Smooth muscle cell (in vitro differentiated cells): Measurements from ENCODE around the gene DNM3. TPM values are rescaled to one million over a fixed set of nuclear protein-coding genes. Genes with fewer than 3 reads are reported as not detected.
A peak's percentile ranks its signal among the peaks of the same experiment; 100 is the strongest.

ENCODE experiments used
- DNase-seq: peaks from one replicate; lab custom pipeline; 2025; ENCODE audit not compliant: unreplicated experiment; lab: John Stamatoyannopoulos, UW
- H2AFZ ChIP-seq: fragments of 200-600 bp; sonication (generic); 2 replicates; pipeline ENCODE4 v1.6.0; 2016; ENCODE audit warnings: antibody characterized with exemption, low read depth, mild to moderate bottlenecking
- H3F3A ChIP-seq: fragments of 200-600 bp; sonication (generic); 2 replicates; pipeline ENCODE4 v1.6.0; 2017; ENCODE audit warnings: antibody characterized with exemption, low read depth
- H3K27ac ChIP-seq: fragments of 200-600 bp; sonication (generic); 2 replicates; pipeline ENCODE4 v1.5.1; 2016; ENCODE audit warnings: low read depth, mild to moderate bottlenecking
- H3K27me3 ChIP-seq: fragments of 200-600 bp; sonication (generic); 2 replicates; pipeline ENCODE4 v1.6.1; 2016; ENCODE audit warnings: low read depth, mild to moderate bottlenecking
- H3K36me3 ChIP-seq: fragments of 200-600 bp; sonication (generic); 2 replicates; pipeline ENCODE4 v1.5.1; 2016; ENCODE audit warnings: low read depth
- H3K4me1 ChIP-seq: fragments of 200-600 bp; sonication (generic); 2 replicates; pipeline ENCODE4 v1.5.1; 2016; ENCODE audit warnings: low read depth
- H3K4me2 ChIP-seq: fragments of 200-600 bp; sonication (generic); 2 replicates; pipeline ENCODE4 v1.6.0; 2016; ENCODE audit warnings: mild to moderate bottlenecking
- H3K4me3 ChIP-seq: fragments of 200-600 bp; sonication (generic); 2 replicates; pipeline ENCODE4 v1.5.1; 2016; ENCODE audit warnings: mild to moderate bottlenecking
- H3K79me2 ChIP-seq: fragments of 200-600 bp; sonication (generic); 2 replicates; pipeline ENCODE4 v1.6.0; 2016; ENCODE audit warnings: low read depth, mild to moderate bottlenecking
- H3K9ac ChIP-seq: fragments of 200-600 bp; sonication (generic); 2 replicates; pipeline ENCODE4 v1.6.0; 2016; ENCODE audit warnings: low read depth
- H3K9me3 ChIP-seq: fragments of 200-600 bp; sonication (generic); replicated peaks from 2 replicates; pipeline ENCODE4 v1.5.1; 2016; ENCODE audit warnings: low read depth
- H4K20me1 ChIP-seq: fragments of 200-600 bp; sonication (generic); 2 replicates; pipeline ENCODE4 v1.6.0; 2016; ENCODE audit warnings: low read depth
- WGBS: methylation state at CpG from one replicate; pipeline ENCODE4 v1.1.7; 2016; ENCODE audit warnings: low lambda C conversion rate; 5-methylcytosine and 5-hydroxymethylcytosine counted together
- polyA plus RNA-seq: library from polyadenylated mRNA; unstranded; fragments of >200 nt; fragmentation: Nextera tagmentation; extraction: Ambion mirVana; gene quantifications from 2 replicates; pipeline ENCODE4 v1.2.1, GENCODE V29; 2016
- total RNA-seq: library from RNA; depleted of rRNA; stranded (reverse); fragments of >200 nt; gene quantifications from 2 replicates; pipeline ENCODE4 v1.2.3, GENCODE V29; 2014
- TF ChIP-seq, protein P1 (sequence below): fragments of 200-600 bp; sonication (generic); IDR thresholded peaks from 2 replicates; pipeline ENCODE4 v1.5.1; 2017; ENCODE audit warnings: borderline replicate concordance, mild to moderate bottlenecking, antibody characterized with exemption; ENCODE audit not compliant: insufficient read depth, poor library complexity, severe bottlenecking

The DNM3 gene
- total and polyA plus RNA-seq, 2 experiments from 2014 or later: 1.7 to 3.0 TPM

DNA sequence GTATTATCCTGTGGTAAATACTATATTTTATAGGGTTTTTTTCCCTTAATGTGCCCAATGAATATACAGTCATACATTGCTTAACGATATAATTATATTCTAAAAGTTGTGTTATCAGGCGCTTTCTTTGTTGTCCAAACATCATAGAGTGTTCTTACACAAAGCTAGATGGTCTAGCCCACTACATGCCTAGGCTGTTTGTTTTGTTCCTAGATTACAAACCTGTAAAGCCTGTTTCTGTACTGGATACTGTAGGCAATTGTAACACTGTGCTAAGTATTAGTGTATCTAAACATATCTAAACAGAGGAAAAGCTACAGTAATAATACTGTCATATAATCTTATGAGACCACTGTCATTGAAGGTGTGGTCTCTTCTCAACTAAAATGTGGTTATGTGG is 336.6 kb downstream of the DNM3 start:
- Histone ChIP-seq H3K79me2 (peaks cover 4% of the 10 kb centered on the region), H3K9ac (peak overlapping the region; percentile 32), H3K4me3 (no peak overlapping the region), H3K4me2 (peak overlapping the region; percentile 70), H2AFZ (peak overlapping the region; percentile 15), H3K27ac (peak overlapping the region; percentile 78), H3K9me3 (no peaks in the 10 kb centered on the region), H3K4me1 (peaks cover 32% of the 10 kb centered on the region), H3K36me3 (no peaks in the 10 kb centered on the region), H3F3A (peaks cover 25% of the 10 kb centered on the region), H4K20me1 (no peaks in the 10 kb centered on the region), H3K27me3 (no peaks in the 10 kb centered on the region)
- WGBS: 74% methylated on average over 2 of the region's 2 CpGs
- DNase-seq: no peak
- TF ChIP-seq, protein P1, sequence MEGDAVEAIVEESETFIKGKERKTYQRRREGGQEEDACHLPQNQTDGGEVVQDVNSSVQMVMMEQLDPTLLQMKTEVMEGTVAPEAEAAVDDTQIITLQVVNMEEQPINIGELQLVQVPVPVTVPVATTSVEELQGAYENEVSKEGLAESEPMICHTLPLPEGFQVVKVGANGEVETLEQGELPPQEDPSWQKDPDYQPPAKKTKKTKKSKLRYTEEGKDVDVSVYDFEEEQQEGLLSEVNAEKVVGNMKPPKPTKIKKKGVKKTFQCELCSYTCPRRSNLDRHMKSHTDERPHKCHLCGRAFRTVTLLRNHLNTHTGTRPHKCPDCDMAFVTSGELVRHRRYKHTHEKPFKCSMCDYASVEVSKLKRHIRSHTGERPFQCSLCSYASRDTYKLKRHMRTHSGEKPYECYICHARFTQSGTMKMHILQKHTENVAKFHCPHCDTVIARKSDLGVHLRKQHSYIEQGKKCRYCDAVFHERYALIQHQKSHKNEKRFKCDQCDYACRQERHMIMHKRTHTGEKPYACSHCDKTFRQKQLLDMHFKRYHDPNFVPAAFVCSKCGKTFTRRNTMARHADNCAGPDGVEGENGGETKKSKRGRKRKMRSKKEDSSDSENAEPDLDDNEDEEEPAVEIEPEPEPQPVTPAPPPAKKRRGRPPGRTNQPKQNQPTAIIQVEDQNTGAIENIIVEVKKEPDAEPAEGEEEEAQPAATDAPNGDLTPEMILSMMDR: no peak

DNA sequence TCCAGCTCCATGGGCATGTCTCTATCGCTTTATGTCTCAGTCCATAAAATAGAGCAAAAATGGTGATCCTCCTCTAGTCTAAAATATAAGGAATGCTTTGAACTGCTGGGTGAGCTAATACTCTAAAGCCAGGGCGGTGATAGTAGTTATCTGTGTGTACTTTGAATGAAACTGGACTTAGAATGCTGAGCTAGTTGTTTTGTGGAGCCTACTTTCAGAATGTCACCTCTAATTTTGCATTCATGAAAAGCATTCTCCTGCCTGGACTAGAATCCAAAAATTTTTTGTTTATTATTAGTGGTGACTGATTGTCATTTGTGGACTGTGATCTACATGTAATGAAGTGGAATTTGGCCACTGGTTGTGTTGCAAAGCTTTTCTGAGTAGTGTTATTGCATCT is 337.6 kb downstream of the DNM3 start:
- Histone ChIP-seq H3K4me2 (peak overlapping the region; percentile 70), H3F3A (peaks cover 25% of the 10 kb centered on the region), H3K9me3 (no peaks in the 10 kb centered on the region), H3K4me3 (no peak overlapping the region), H3K9ac (no peak overlapping the region), H3K79me2 (peaks cover 4% of the 10 kb centered on the region), H3K27ac (peak overlapping the region; percentile 78), H3K27me3 (no peaks in the 10 kb centered on the region), H3K4me1 (peaks cover 32% of the 10 kb centered on the region), H3K36me3 (no peaks in the 10 kb centered on the region), H4K20me1 (no peaks in the 10 kb centered on the region), H2AFZ (no peak overlapping the region)
- TF ChIP-seq, protein P1: no peak
- DNase-seq: no peak
- 29% methylated on average over 2 of the region's 2 CpGs for WGBS

DNA sequence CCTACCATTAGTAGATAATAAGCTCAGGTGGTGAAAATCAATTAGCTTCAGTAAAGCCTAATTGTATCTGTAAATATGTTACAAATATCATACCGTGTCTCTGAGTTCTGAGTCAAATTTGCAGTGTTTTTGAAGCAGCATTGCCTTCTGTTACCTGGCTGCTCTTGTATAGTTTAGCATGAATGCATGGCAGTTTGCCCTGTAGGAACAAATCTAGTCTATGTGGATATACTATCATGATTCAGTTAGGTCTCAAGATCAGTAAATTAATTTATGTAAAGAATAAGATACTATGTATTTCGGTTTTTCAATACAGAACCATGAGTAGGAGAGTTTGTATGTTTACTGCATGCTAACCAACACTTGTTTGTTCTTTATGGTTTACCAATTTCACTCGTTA is 338.6 kb downstream of the DNM3 start:
- H3K27ac ChIP-seq: peak overlapping the region; percentile 78
- peaks cover 36% of the 10 kb centered on the region for H3K4me1 ChIP-seq
- 92% methylated on average over 3 of the region's 3 CpGs for WGBS

More for the DNA sequence above, 338.6 kb downstream of the DNM3 start:
- H3K79me2 ChIP-seq: peaks cover 4% of the 10 kb centered on the region
- peaks cover 25% of the 10 kb centered on the region for H3F3A ChIP-seq
- TF ChIP-seq, protein P1: no peak
- no peaks in the 10 kb centered on the region for H3K27me3 ChIP-seq
- peak overlapping the region; percentile 11 for H3K9ac ChIP-seq
- no peaks in the 10 kb centered on the region for H3K36me3 ChIP-seq
- no peak for DNase-seq
- no peak overlapping the region for H2AFZ ChIP-seq
- no peaks in the 10 kb centered on the region for H4K20me1 ChIP-seq
- H3K4me3 ChIP-seq: no peak overlapping the region
- H3K9me3 ChIP-seq: no peaks in the 10 kb centered on the region
- H3K4me2 ChIP-seq: peak overlapping the region; percentile 70
